HG03064 (cell line): Measurements from ENCODE around the gene MYO18B.

Source experiments
- ATAC-seq: cut with Tn5 transposase; IDR thresholded peaks from one replicate; pipeline ENCODE4 v1.9.1; 2021; ENCODE audit warnings: low read depth; ENCODE audit not compliant: unreplicated experiment

The MYO18B gene

DNA sequence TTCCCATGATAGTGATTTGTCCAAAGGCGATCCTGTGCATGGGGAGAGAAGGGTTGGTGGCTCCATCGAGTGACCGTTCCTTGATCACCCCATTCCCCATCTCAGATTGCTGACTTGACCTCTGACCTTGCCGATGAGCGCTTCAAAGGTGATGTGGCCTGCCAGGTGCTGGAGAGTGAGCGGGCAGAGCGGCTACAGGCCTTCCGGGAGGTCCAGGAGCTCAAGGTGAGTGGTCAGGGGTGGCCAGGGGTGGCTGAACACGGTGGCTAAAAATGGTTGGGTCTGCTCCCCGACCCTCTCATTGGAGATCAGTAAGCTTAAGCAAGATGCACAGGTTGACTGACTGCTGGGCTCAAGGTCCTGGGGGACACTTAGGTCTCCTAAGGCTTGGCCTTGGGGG, 148.7 kb downstream of the MYO18B start:
- no peak for ATAC-seq

DNA sequence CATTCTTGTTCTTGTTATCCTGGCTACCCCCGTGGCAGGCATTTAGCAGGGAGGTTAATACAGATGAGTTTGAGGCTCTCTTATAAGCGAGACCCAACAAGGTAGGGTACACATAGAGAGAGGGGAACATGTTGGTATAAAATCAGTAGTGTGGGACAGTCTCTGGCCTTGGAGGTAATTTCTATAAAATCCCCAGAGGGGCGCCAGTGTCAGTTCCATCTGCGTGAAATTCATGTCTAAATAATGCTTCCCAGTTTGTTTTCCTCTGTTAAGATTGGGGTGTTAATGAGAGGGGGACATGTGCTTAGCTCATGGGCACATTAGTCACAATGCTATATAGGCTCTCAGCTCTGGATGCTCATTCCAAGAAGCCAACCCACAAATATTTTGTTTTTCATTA, 150.7 kb downstream of the MYO18B start:
- ATAC-seq = no peak

DNA sequence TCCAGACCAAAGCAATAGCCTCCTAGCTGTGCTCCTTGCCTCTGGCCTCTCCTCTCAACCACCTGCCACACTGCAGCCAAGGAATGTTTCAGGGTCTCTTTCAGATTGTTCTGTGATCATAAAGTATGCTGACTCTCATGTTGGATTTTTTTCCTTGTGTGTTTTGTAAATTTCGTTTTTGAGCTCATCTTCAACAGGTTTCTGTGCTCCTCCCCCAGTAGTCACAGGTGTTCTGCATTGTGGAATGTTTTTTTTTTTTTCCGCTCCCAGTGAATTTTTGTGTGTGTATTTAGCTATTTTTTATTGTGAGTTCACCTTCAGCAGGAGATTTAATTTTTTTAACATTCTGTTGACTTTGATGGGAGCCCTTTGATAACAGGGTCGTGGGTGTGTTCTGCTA, 153.7 kb downstream of the MYO18B start:
- no peak for ATAC-seq

DNA sequence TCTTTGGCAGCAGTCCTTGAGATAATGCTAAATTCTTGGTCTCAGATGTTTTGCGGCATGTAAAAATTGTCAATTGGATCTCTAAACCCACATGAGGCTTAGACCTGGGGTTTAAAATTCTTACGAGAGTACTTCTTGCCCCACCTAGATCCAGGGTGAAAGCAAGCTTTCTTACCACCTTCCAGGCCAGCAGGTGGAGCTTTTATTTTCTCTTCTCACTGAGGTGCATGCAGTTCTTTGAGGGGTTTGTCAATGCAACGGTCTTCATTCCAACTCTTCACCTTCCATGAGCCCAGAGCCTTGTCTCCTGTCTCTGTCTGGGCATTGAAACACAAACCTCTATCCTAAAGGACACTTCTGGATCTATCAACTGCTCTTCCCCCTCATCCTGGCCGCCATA, 154.1 kb downstream of the MYO18B start:
- ATAC-seq = no peak

DNA sequence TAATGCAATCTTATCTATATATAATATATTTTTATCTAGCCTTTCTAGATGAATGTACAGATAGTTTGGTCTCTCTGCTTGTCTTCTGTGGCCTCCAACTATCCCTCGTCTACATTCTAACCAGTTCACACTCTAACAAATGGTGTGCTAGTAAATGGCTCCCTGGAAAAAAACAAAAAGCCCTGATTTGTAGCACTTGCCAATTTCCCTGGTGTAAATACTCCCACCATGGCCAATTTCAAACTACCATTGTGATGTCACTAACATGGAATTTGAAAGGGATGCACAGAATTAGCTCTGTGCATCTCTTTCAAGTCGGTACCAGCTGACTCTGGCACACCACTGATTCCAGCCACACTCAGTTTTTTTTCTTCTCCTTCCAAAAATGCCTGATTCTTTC, 154.6 kb downstream of the MYO18B start:
- ATAC-seq = no peak

DNA sequence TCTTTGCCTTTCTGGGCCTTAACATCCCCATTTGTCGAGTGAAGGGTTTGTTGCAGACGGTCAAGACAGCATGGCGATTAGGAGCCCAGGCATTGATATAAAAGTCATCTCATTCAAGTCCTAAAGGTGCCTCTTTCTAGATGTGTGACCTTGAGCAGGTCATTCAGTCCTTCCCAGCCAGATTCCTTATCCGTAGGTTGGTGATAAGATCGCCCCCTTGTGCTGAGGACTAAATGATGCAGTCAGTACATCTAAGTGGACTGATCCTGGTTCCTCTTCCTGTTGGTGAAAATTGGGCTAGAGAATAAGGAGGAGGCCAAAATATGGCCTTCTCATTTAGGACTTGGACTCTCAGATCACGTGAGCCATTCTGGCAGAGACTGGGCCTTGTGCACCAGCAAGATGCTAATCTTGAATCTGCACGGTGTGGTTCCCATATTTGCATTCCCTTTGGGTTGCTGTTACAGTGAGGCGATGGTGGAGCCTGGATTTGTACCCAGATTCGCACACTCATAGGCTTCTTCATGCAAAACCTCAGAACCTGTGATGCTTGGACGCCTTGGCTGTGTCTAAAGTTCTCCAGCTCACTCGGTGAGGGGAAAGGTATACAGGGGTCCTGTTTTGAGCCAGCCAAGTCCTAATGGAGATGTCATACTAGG, 156.8 kb downstream of the MYO18B start:
- ATAC-seq = no peak

DNA sequence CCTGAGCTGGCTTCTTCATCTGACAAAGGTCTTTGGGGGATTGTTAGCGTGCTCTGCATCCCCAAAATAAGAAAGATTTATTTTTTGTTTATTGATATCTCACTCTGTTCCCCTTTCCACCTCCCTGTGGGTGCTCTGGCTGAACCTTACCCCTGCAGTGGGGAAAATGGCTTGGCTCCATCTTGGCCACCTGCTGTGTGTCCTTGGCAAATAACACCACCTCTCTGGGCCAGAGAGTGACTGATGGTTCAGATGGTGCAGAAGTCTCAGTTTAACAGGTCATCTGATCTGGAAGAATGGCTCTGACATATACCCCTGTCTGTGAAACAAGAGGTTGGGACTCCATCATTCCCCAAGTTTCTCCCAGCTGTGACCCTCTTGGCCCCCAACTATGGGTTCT, 157.6 kb downstream of the MYO18B start:
- ATAC-seq = no peak

DNA sequence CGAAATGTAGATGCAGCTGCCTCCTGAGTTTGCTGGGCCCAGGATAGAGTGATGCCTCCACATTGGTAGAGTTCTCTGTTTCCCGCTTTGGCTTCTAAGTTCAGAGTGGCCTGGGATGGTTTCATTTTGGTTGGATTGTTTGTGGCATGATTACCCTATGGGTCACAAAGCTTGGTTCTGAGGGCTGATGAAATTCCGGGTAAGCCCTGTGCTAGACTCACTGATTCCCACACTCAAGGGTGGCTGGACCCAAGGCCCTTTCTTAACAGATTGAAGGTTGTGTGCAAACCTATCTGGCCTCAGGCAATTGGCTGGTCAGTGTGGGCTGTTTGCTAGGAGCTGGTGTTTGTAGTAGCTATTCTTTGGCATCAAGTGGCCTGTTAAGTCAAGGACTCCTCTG, 158.4 kb downstream of the MYO18B start:
- ATAC-seq = no peak

DNA sequence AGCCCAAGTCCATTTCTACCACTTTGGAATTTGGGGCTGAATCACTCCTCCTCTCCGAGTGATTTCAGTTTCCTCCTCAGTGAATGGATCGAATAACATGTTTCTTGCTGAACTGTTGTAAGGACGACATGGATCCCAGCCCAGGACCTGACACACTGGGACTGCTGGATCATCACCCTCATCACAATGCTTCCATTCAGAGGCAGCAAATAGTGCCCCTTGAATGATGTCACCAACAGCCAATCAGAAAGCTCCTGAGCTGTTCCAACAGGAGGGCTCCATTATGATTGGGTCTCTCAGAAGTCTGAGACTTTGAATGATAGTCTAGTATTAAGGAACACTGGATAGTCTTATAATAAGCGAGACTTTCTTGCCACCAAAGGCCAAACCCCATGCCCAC, 158.9 kb downstream of the MYO18B start:
- ATAC-seq = no peak

DNA sequence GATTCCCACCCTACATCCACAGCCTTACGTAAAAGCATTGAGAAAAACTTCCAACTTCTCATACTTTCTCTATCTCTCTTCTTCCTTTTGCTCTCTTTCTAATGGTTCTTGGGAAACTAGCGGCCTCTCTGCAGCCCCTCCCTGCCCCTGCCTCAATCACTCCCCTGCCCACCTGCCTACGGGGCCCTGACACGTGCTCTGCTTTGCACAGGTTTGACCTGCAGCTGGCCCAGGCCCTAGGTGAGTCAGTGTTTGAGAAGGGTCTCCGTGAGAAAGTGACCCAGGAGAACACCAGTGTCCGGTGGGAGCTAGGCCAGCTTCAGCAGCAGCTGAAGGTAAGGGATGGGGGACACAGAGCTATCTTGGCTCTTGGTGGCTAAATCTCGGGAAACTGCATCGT, 160.4 kb downstream of the MYO18B start:
- no peak for ATAC-seq

DNA sequence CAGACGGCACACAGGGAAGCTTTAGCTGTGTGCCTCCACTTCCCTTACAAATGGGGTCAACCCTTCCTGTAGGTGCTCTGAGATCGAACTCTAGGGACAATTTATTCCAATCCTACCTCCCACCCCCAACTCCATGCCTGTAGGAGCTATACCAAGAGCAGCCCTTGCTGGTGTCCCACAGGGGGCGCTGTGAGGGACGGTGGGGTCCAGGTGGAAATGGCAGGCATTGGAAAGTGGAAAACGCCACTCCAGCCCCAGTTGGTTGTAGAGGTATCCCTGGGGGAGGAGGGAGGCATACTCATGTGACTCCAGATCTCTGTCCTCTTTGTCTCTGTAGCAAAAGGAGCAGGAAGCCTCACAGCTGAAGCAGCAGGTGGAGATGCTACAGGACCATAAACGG, 161.3 kb downstream of the MYO18B start:
- no peak for ATAC-seq

DNA sequence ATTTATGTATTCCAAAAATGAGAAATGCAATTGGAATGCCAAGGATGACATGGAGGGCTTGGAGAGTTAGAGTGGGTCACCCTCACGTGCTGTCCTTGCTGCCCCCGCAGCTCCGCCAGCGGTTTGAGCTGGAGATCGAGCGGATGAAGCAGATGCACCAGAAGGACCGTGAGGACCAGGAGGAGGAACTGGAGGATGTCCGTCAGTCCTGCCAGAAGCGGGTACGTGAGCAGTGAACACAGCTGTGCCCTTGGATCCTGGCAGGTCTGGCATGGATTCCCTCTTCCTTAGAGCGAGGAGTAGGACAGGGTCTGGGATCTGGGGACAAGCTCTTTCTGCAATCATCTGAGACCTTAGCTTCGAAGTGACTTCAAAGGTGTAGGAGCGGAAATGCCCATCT, 166.2 kb downstream of the MYO18B start:
- no peak for ATAC-seq

DNA sequence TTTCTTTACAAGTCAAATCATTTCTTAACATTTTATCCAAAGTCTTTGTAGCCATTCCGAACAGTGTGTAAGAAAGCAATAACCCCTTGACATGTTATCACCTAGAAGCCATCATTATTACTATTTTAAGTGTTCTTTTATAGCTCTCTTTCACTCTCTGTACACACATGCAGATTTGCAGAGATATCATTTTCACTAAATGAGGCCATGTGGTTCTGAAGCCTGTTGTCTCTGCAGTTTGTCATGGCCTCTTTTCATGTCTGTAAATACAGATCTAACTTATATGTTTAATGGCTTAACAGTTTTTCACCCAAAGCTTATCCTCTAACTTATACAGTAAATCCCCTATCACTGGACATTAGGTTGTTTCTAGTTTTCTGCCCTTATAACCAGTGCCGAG, 166.8 kb downstream of the MYO18B start:
- no peak for ATAC-seq

DNA sequence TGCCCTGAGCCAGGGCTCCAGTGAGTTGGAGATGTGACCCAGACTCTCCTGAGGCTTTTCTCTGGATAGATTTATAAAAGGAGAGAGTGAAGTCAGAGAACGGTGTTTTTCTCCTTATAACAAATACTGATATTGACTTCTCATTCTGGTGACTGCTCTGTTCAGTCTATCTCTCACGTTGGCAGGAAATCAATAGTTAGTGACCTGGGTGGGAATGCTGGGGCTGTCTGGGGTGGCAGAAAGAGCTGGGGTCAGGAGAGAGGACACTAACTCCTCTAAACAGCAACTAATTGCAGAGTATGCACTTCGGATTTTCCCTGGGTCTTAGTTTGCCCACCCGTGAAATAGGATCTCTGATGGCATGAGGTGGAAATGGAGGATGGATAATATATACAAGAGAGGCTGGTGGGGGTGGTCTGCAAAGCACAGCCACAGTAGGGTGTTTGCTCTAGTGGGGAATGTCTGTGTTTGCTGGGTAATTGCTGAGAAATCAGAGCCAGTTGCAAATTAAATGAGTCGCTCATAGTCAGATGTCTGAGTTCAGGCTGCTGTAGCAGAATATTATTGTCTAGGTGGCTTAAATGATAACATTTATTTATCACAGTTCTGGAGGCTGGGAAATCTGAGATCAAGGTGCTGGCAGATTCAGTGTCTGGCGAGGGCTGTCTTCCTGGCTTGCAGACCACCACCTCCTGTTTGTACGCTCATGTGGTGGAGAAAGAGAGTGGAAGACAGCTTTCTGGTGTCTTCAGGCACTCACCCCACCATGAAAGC, 167.8 kb downstream of the MYO18B start:
- ATAC-seq = no peak

DNA sequence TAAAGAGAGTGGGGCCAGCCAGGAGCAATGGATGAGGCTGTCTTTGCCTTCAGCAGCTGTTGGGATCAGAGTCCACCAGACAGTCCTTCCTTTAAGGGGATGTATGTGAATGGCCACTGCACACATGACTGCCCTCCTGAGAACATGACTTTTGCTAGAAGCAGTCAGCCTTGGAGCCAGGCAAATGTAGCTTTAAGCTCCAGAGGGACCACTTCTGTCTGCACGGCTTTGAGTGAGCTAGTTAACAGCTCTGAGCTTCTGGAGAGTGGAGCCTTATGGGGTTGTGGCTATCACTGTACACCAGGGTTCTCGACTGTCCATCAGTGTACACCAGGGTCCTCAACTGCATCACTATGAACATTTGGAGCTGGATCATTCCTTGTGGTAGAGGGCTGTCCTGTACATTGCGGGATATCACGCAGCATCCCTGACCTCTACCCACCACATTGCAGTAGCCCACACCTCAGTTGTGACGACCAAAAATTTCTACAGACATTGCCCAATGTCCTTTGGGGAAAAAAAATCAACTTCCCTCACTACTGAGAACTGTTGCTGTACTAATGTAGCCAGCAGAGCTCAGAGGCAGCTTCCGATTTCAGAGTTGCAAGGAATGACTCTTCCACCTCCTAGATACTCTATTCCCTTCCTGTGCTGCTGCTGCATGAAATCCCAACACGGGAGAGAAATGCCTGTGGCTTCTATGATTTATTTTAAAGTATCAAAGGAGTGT, 169.4 kb downstream of the MYO18B start:
- no peak for ATAC-seq

DNA sequence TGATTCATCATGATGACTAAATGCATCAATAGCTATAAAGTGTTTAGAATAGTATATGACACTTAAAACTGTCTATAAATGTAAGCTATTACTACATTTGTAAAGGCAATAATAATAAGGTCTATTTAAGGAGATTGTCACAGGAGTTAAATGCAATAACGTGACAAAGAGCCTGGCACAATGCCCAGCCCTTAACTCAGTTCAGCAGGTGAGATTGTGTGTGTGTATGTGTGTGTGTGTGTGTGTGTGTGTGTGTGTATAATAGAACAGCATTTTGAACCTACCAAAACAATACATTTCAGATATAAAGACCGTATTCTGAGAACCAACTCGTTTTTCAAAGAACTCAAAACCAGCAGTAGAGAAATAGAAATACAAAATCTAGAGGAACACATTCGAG, 177.5 kb downstream of the MYO18B start:
- ATAC-seq = no peak

DNA sequence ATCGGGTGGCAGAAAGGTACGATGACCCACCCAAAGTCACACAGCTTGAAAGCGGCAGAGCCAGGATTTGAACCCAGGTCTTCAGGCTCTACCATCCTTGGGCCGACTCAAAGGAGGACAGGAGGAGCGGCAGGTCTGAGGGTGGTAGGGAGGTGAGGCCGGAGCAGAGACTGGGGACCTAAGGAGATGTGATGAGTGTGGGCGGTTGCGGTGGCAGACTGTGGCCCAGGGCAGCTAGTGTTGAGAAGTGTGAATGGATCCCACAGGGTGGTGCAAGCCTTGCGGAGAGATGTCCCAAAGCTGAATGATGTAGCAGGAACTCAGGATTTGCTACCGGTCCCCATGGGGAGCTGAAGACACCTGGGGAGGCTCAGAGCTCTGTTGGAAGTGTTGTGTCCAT, 180.2 kb downstream of the MYO18B start:
- ATAC-seq = no peak

DNA sequence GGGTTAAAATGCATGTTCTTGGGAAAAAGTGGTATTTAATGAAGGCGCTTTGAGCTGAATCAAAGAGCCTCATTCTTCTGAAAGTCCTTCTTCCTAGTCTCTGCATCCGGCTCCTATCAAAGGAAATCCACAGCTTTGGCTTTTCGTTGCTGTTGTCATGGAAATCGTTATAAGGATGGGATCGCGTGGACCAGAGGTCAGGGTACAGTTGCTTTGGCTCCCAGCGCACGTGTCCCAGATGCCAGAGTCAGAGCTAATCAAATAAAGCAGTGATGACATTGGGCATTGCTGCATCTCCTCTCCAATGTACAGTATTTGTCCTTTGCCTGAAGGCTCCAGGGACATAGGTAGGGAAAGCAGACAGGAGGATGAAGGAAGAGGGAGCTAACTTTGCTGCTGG, 181.9 kb downstream of the MYO18B start:
- ATAC-seq = no peak

DNA sequence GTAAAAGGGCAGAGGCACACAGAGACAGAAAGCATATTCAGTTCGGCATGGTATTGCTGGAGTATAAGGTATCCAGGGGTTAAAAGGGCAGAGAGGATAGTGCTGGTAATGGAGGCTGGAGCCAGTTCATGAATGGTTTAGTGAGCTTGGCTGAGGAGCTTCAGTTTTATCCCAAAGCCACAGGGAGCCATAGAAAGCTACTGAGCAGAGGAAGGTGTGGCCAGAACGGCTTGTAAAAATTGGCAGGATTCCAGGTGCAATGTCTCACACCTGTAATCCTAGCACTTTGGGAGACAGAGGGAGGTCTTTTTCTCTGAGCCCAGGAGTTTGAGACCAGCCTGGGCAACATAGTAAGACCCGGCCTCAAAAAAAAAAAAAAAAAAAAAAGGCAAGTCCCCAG, 186.1 kb downstream of the MYO18B start:
- no peak for ATAC-seq

DNA sequence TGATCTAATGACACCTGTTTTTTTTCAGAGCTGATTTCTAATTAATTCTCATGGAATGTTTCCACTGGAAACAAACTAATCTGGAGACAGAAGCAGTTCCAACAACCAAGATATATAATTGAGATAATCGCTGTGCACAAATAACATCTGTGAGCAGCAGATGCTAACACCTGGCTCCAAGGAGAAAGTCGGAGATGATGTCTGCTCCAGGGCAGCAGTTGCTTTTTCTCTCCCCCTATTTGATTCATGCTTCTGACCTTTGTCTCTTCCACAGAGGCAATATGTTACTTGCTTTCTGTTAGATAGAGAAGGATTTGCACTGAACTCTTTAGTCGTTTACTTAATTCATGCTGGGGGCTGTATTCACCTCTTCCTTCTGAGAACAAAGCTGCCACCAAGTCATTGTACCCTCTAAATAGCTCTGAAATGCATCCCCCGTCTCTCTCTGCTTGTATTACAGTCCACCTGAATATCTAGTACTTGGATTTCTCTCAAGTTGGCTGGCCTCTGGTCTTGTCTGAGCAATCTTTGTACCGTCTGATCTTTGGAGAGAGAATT, 187.4 kb downstream of the MYO18B start:
- no peak for ATAC-seq

DNA sequence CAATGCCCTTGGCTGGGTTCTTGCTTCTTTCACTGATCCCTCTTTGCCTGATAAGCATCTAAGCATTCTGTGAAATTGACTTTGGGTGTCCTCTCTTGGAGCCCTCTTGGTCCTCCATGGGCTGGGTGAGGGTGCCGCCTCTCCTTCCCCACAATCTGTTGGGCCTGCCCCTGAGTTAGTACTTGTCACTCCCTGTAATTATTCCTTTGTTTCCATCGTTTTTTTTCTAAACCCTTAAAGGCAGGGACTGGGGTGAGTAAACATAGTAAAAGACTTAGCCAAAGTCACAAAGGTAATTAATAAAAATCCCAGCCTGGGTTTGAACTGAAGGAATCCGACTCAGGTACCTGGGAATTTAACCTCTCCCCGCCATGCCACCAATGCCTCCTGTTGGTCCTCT, 188.1 kb downstream of the MYO18B start:
- no peak for ATAC-seq
